ENCODE results near the gene C16orf54. TPM values are rescaled to one million over a fixed set of nuclear protein-coding genes. Genes with fewer than 3 reads are reported as not detected.
"Not testable (repeated sequence)": the region's sequence is repeated elsewhere in the genome, so short reads cannot be mapped to it uniquely, and the experiment has no call there.

Gene C16orf54
- total RNA-seq, result 1 to 10 TPM in 1 of 4 donors, under 1 TPM in 2, not detected in 1; 0.49 to 5.1 (median 0.97) TPM

DNA sequence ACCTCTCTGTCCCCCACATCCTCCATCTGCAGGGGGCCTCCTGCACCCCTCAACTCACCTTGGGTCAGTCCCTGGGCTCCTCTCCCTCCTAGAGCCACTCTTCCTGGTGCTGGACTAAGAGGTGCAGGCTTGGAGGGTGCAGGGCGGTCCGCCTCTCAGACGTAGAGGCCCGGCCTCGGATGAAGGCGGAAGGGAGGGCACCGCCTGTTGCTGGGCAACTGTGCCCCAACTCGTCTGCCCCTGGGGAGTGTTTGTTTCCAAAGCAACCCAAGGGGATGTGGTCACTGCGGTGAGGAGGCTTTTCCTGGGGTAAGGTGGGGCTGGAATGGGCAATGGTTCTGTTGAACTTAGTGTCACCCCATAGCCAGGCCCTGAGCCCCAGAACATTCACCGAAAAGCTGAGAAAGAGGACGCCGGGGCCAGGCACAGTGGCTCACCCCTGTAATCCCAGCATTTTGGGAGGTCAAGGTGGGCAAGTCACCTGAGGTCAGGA, at the start of gene C16orf54:
Gene C16orf54 (minus strand): TSS at position 138 of the 493 bp plus-strand sequence. CDS start 1,039 bp downstream, outside the sequence.
- Histone ChIP-seq H3K27ac (no peak within 1 kb of the TSS), H3K4me1 (no peaks in the 10 kb centered on the region), H3K36me3 (no peaks in the 10 kb centered on the region), H3K4me3 (no peak within 1 kb of the TSS), H3K27me3 (no peaks in the 10 kb centered on the region), H3K9me3 (no peaks in the 10 kb centered on the region)
- TF ChIP-seq CTCF (IDR thresholded peaks at IDR 0.05), result no peak
- no peak for TF ChIP-seq POLR2A (IDR thresholded peaks at IDR 0.05)
- peak; percentile 29 to 34 for DNase-seq
- intact Hi-C loops (cut with DNase I; ENCODE audit: low total_unique reads), result no loop called here

GRCh38 chr16:29794231-29794710, 48.5 kb upstream of the C16orf54 start:
- peaks cover 0 to 8% of the 10 kb centered on the region in 2 donors for H3K4me1 ChIP-seq
- H3K27me3 ChIP-seq, result no peaks in the 10 kb centered on the region
- no peak for DNase-seq
- no peak overlapping the region for H3K4me3 ChIP-seq
- H3K27ac ChIP-seq, result no peak overlapping the region
- no peak for TF ChIP-seq POLR2A (IDR thresholded peaks at IDR 0.05)
- no peak for TF ChIP-seq CTCF (IDR thresholded peaks at IDR 0.05)
- no peaks in the 10 kb centered on the region for H3K9me3 ChIP-seq
- intact Hi-C loops (cut with DNase I; ENCODE audit: low total_unique reads), result no loop called here
- H3K36me3 ChIP-seq, result no peaks in the 10 kb centered on the region

- H3K9me3 ChIP-seq; H3K4me1 ChIP-seq; H3K4me3 ChIP-seq; intact Hi-C loops (cut with DNase I; ENCODE audit: low total_unique reads); H3K36me3 ChIP-seq; DNase-seq; H3K27ac ChIP-seq; H3K27me3 ChIP-seq: not testable (repeated sequence)
These were observed 47.4 kb upstream of the C16orf54 start for GRCh38 chr16:29793153-29793552.

- Histone ChIP-seq H3K4me3 (no peak overlapping the region), H3K9me3 (no peaks in the 10 kb centered on the region), H3K27ac (no peak overlapping the region), H3K27me3 (no peaks in the 10 kb centered on the region), H3K4me1 (peaks cover 0 to 8% of the 10 kb centered on the region in 2 donors), H3K36me3 (no peaks in the 10 kb centered on the region)
- intact Hi-C loops (cut with DNase I; ENCODE audit: low total_unique reads), result no loop called here
- DNase-seq, result no peak
- TF ChIP-seq POLR2A (IDR thresholded peaks at IDR 0.05), result no peak
- no peak for TF ChIP-seq CTCF (IDR thresholded peaks at IDR 0.05)
These were observed 46.3 kb upstream of the C16orf54 start for GRCh38 chr16:29791845-29792807.

DNA sequence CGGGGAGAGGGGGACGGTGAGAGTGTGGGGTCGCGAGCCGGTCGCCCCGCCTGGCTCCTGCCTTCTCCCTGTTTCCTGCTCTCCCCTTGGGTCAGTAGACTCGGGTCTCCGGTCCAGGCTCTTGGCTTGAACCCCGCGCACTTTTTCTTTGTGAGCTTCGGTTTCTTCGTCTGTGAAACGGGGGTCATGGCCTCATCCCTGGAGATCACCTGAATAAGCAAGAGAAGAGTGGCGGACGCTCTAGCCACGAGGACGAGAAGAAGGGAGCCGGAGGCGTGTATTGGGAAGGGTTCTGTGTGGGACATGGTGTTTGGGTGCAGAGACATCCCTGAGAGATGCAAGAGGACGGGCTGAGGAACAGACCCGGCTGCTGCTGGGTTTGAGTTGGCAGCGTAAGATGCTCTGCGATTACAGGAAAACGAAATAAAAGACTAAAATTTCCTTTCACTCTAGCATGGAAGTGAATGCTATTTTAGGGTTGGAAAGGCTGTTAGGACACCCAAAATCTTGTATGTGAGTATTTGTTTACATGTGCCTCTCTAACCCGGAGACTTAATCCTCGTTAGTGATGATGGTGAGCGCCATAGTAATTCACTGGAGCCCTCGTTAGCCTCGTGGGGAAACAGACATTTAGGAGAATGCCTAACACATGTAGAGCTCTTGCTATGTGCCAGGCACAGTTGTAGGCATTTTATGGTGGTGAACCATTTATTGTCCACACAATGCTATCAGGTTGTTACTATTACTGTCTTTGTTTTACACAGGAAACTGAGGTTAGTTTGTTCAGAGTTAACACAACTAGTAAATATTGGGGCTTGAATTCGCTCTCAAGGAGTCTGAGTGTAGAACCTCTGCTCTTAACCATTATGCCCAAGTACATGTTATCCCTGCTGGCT, 45.4 kb upstream of the C16orf54 start:
- DNase-seq, result no peak
- H3K36me3 ChIP-seq, result no peaks in the 10 kb centered on the region
- peak overlapping the region in 1 of 2 donors; percentile 45 for H3K27ac ChIP-seq
- H3K4me3 ChIP-seq, result peak overlapping the region; percentile 59 to 61
- H3K27me3 ChIP-seq, result no peaks in the 10 kb centered on the region
- peaks cover 0 to 8% of the 10 kb centered on the region in 2 donors for H3K4me1 ChIP-seq
- H3K9me3 ChIP-seq, result no peaks in the 10 kb centered on the region
- intact Hi-C loops (cut with DNase I; ENCODE audit: low total_unique reads), result no loop called here
- TF ChIP-seq POLR2A (IDR thresholded peaks at IDR 0.05) (no peak), CTCF (IDR thresholded peaks at IDR 0.05) (no peak)
